Nephron (organoid): ENCODE results near the gene ZNF543.

Source experiments
- H3K27ac Mint-ChIP-seq, 3 experiments: 2 replicates each; pipeline ENCODE4 v1.8.0; 2020; ENCODE audit warnings: mixed read lengths in 3 of 3, mild to moderate bottlenecking in 2 of 3, moderate library complexity in 1 of 3
- H3K27me3 Mint-ChIP-seq: 2 replicates; pipeline ENCODE4 v1.8.0; 2021; ENCODE audit warnings: low read depth, mild to moderate bottlenecking, moderate library complexity, mixed read lengths
- H3K36me3 Mint-ChIP-seq: 2 replicates; pipeline ENCODE4 v1.8.0; 2020; ENCODE audit warnings: low read depth, mixed read lengths
- H3K4me1 Mint-ChIP-seq: 2 replicates; pipeline ENCODE4 v1.8.0; 2020; ENCODE audit warnings: mixed read lengths
- H3K4me3 Mint-ChIP-seq, 3 experiments: 2 replicates each; pipeline ENCODE4 v1.8.0; 2020; ENCODE audit warnings: mild to moderate bottlenecking in 3 of 3, mixed read lengths in 3 of 3, moderate library complexity in 2 of 3
- H3K9me3 Mint-ChIP-seq: 2 replicates; pipeline ENCODE4 v1.8.0; 2020; ENCODE audit warnings: mixed read lengths
- TF ChIP-seq, protein P1 (sequence below), 3 experiments: fragments of 200-600 bp; sonication (generic); IDR thresholded peaks; one replicate each; pipeline ENCODE4 v1.5.0; 2021; ENCODE audit warnings: antibody characterized with exemption in 3 of 3; ENCODE audit not compliant: unreplicated experiment in 3 of 3

ZNF543 gene

DNA sequence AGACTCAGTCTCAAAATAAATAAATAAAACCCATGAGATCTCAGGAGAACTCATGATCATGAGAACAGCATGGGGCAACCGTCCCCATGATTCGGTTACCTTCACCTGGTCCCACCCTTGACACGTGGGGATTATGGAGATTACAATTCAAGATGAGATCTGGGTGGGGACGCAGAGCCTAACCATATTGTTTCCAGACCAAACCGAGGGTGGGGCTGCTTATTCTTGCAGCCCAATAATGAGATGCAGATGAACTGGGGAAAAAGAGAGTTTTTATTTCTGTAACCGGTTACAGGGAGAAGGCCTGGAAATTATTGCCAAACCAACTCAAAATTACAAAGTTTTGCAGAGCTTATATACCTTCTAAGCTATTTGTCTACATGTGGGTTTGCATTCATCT lies 55.9 kb downstream of the ZNF543 start:
- Mint-ChIP-seq H3K36me3 (peaks cover 94% of the 10 kb centered on the region), H3K9me3 (peaks cover 55% of the 10 kb centered on the region), H3K27me3 (no peaks in the 10 kb centered on the region), H3K4me1 (no peaks in the 10 kb centered on the region), H3K27ac (no peak overlapping the region), H3K4me3 (no peak overlapping the region)
- TF ChIP-seq, protein P1, sequence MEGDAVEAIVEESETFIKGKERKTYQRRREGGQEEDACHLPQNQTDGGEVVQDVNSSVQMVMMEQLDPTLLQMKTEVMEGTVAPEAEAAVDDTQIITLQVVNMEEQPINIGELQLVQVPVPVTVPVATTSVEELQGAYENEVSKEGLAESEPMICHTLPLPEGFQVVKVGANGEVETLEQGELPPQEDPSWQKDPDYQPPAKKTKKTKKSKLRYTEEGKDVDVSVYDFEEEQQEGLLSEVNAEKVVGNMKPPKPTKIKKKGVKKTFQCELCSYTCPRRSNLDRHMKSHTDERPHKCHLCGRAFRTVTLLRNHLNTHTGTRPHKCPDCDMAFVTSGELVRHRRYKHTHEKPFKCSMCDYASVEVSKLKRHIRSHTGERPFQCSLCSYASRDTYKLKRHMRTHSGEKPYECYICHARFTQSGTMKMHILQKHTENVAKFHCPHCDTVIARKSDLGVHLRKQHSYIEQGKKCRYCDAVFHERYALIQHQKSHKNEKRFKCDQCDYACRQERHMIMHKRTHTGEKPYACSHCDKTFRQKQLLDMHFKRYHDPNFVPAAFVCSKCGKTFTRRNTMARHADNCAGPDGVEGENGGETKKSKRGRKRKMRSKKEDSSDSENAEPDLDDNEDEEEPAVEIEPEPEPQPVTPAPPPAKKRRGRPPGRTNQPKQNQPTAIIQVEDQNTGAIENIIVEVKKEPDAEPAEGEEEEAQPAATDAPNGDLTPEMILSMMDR (IDR thresholded peaks at IDR 0.05; ENCODE audit: unreplicated experiment in 3 of 3) = no peak

DNA sequence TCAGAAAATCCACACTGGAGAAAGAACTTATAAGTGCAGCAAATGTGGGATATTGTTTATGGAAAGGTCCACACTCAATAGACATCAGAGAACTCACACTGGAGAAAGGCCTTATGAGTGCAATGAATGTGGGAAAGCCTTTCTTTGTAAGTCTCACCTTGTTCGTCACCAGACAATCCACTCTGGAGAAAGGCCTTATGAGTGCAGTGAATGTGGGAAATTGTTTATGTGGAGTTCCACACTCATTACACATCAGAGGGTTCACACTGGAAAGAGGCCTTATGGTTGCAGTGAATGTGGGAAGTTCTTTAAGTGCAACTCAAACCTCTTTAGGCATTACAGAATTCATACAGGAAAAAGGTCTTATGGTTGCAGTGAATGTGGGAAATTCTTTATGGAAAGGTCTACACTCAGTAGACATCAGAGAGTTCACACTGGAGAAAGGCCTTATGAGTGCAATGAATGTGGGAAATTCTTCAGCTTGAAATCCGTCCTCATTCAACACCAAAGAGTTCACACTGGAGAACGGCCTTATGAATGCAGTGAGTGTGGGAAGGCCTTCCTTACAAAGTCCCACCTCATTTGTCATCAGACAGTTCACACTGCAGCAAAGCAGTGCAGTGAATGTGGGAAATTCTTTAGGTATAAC lies 57.4 kb downstream of the ZNF543 start:
- H3K27me3 Mint-ChIP-seq = no peaks in the 10 kb centered on the region
- peaks cover 80% of the 10 kb centered on the region for H3K36me3 Mint-ChIP-seq
- no peak overlapping the region for H3K4me3 Mint-ChIP-seq
- TF ChIP-seq, protein P1 (IDR thresholded peaks at IDR 0.05; ENCODE audit: unreplicated experiment in 3 of 3) = no peak
- H3K9me3 Mint-ChIP-seq = peaks cover 55% of the 10 kb centered on the region
- H3K4me1 Mint-ChIP-seq = no peaks in the 10 kb centered on the region
- no peak overlapping the region for H3K27ac Mint-ChIP-seq
